COR-L47 (cell line): Measurements from ENCODE around the gene RABEP2.
"Not testable (repeated sequence)": the region's sequence is repeated elsewhere in the genome, so short reads cannot be mapped to it uniquely, and the experiment has no call there.

ENCODE experiments used
- DNase-seq: peaks from one replicate; lab custom pipeline; 2025; lab: John Stamatoyannopoulos, UW

The RABEP2 gene

DNA sequence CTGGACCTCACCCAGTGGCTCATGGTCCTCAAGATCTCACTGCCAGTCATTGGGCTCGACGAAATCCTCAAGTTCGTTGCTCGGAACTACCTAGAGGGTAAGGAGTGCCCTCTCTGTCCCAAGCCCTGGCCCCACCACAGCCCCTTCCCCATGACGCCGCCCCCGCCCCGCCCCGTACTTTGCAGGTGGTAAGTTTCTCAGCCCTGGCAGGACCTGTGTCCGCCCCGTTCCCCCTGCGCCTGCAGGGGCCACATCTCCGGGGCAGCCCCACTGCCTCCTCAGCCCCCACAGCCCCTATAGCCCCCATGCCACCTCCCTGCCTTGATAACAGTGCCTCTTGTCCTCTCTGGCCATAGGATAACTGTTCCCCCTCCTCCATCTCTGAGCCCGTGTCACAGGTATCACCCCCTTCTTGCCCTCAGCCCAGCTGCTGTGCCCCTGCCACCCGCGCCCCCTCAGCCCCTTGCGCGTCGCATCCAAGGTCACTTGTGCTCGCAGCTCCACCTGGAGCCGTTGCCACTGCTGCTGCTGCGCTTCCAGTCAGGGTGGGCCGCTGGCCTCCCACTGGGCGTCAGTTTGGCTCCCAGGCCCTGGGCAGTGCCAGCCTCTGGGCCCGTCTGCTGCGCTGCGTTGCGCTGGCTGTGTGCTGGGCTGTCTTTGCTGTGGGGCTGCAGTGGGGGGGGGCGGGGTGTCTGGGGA, 21.5 kb downstream of the RABEP2 start:
- DNase-seq, result no peak

DNA sequence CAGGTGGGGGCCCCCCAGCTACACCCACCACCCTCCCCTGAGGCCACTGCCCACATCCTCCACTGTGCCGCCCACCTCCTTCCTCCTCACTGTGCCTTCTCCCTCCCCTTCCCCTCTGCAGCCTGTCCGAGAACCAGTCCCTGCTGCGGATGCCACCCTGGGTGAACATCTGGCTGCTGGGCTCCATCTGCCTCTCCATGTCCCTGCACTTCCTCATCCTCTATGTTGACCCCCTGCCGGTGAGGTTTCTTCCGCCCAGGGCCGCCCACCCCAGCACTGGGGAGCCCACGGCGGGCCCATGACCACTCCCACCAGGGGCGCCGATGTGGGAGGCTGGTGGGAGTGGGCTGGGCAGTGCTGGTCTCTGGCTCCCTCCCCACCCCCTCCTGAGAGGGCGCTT, 22.1 kb downstream of the RABEP2 start:
- DNase-seq, result no peak

DNA sequence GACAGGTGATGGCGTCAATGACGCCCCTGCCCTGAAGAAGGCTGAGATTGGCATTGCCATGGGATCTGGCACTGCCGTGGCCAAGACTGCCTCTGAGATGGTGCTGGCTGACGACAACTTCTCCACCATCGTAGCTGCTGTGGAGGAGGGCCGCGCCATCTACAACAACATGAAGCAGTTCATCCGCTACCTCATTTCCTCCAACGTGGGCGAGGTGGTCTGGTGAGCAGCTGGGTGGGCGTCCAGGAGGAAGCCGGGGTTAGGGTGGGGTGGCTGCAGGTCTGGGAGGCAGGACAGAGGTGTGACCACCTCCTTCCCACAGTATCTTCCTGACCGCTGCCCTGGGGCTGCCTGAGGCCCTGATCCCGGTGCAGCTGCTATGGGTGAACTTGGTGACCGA, 23.2 kb downstream of the RABEP2 start:
- DNase-seq, result no peak

DNA sequence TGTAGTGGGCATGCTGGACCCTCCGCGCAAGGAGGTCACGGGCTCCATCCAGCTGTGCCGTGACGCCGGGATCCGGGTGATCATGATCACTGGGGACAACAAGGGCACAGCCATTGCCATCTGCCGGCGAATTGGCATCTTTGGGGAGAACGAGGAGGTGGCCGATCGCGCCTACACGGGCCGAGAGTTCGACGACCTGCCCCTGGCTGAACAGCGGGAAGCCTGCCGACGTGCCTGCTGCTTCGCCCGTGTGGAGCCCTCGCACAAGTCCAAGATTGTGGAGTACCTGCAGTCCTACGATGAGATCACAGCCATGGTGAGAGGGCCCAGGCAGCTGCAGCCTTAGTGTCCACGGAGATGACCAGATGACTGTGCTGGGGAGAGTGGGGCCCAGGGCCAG, 24.4 kb downstream of the RABEP2 start:
- DNase-seq, result no peak

DNA sequence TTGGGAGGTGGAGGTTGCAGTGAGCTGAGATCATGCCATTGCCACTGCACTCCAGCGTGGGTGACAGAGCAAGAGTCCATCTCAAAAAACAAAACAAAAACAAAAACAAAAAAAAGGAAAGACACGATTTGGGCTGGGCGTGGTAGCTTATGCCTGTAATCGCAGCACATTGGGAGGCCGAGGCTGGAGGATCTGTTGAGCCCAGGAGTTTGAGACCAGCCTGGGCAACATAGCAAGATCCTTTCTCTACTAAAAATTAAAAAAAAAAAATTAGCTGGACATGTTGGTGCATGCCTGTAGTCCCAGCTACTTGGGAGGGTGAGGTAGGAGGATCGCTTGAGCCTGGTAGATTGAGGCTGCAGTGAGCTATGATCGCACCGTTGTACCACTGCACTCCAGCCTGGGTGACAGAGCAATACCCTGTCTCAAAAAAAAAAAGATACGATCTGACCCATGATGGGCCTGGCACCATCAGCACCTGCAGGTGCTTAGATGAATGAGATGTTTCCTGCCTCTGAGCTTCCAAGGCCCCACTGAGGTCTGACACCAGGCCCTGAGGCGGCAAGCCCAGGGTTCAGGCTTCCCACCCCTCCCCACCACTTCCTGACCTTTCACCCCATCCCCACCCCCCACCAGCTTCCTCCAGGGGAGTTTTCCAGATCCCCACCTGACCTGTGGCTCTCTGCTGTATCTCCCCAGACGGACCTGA, 25.0 kb downstream of the RABEP2 start:
- DNase-seq, result no peak

DNA sequence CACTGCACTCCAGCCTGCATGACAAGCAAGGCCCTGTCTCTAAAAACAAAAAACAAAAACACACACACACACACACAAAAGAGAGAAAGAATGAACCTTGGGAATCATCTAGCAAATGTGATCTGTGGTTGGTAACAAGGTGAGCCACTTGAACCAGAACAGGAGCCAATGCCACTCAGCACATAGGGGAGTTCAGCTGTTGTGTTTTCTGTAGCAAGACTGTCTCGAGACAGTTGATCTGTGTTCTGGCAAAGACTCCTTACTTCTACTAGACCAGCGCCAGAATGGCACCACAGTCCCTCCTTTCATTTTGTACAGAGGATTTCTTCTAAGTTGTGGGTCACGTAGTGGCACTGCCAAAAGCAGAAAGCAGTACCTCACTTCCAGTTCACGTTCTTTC, 26.1 kb downstream of the RABEP2 start:
- no peak for DNase-seq

DNA sequence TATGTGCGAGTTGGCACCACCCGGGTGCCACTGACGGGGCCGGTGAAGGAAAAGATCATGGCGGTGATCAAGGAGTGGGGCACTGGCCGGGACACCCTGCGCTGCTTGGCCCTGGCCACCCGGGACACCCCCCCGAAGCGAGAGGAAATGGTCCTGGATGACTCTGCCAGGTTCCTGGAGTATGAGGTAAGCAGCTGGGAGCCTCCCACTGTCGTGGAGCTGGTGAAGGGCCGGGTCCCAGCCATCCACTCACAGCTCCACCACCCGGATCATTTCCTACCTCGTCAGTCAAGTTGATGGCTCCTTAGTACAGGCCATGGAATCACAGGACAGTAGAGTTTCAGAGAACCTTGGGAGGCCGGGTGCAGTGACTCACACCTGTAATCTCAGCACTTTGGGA, 26.8 kb downstream of the RABEP2 start:
- DNase-seq, result no peak

DNA sequence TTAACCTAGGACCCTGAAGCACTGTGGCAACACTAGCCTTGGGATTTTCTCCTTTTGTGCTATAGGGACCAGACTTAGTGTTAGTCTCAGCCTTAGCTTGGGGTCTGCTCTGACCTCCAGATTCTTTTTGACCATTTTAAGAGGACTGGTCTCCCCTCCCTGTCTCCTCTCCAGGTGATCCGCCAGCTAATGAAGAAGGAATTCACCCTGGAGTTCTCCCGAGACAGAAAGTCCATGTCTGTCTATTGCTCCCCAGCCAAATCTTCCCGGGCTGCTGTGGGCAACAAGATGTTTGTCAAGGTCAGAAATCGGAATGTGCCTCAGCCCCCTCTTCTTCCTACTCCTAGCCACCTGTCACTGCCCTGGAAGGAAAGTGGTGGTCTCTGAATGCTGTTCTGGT, 27.2 kb downstream of the RABEP2 start:
- DNase-seq, result no peak

DNA sequence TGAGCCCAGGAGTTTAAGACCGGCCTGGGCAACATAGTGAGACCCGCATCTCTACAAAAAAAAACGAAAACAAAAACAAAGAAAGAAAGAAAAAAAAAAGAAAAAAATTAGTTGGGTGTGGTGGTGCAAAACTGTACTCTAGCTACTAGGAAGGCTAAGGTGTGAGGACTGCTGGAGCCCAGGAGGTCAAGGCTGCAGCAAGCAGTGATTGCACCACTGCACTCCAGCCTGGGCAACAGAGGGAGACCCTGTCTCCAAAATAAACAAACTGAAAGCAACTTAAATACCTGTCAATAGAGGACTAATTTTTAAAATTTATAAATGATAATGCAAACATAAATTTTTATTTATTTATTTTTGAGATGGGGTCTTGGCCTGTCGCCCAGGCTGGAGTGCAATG, 29.4 kb downstream of the RABEP2 start:
- DNase-seq, result no peak

DNA sequence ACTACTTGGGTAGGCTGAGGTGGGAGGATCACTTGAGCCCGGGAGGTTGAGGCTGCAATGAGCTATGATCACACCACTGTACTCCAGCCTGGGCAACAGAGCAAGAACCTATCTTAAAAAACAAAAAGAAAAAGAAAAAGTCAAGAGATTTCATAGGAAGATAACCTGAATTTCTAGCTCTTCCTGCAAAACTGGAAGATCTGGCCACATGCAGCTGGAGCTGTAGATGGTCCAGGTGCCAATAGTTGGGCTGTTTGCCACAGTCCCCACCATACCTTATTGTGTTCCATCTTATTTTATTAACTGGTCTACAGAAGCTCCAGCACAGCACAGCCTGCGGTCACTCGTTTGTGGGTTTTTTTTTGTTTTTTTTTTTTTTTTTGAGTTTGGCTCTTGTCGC, 31.7 kb downstream of the RABEP2 start:
- DNase-seq, result no peak

DNA sequence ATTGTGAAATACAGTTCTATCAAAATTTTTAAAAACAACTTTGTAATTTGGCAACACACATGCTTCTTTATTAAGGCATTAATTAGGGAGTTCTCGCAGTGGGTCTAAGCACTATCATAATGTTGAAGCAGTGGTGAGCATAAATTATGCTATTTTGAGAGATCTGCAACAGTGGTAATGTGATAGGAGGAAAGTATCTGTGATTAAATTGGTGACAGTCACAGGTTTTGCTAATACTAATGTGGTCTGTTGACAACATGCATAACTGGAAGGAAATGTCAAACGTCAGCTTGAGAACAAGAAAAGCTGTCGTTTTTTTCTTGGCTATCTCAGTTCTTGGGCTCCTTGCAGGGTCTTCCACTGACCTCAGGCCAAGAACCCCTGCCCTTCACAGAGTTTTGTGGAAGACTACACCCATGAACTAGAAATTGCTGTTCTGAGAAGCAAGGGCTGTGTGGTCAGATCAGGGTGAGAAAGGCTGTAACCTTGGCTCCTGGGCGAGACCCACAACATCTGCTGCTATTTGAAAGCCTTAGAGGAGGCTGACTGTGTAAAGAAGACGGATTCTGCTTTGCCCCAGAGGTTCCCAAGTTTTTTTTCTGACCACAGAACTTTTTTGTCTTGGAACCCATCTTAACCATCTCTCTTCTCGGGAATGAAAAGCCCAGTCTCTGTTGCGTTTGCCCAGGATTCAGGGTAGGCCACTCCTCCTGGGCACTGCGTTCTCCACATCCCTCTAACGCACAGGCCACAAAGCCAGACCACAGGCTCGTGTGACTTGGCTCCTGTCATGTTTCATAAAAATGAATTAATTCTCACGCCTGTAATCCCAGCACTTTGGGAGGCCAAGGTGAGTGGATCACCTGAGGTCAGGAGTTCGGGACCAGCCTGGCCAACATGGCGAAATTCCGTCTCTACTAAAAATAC, 32.8 kb downstream of the RABEP2 start:
- DNase-seq, result no peak

DNA sequence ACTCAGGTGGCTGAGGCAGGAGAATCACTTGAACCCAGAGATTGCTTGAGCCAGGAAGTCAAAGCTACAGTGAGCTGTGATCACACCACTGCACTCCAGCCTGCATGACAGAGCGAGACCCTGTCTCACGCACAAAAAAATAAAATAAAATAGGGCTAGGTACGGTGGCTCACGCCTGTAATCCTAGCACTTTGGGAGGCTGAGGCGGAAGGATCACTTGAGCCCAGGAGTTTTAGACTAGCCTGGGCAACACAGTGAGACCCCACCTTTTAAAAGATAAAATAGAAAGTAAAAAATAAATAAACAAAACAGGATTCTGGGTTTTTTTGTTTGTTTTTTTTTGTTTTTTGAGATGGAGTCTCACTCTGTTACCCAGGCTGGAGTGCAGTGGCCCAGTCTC, 34.7 kb downstream of the RABEP2 start:
- not testable (repeated sequence) for DNase-seq

DNA sequence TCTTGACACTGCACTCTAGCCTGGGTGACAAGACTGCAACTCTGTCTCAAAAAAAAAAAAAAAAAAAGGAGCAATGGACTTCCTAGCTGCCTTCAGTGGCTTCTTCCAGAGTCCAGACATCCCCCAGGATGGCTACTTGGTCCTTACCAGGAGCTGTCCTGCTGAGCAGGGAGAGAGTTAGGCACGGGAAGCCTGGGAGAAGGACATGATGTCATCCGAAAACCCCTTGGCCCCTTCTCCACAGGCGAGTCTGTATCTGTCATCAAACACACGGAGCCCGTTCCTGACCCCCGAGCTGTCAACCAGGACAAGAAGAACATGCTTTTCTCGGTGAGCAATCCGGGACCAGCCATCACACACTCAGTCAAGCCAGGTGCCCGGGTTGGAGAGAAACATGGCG, 38.1 kb downstream of the RABEP2 start:
- DNase-seq, result no peak

DNA sequence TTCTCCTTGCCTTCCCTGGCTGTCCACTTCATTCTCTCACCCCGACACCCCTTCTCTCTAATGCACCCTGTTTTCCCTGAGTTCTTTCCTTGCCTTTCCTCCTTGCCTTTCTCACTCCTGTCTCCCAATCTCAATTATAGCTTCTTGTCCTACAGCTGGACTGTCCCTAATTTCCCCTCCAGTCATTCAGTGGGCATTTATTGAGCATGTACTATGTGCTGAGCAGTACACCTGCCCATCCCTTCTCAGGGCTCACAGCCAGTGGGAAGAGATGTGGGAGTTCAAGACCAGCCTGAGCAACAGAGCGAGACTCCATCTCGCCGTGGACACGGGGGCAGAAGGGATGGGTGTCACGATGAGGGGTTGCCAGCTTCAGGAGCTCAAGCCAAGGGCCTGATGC, 41.0 kb downstream of the RABEP2 start:
- no peak for DNase-seq

DNA sequence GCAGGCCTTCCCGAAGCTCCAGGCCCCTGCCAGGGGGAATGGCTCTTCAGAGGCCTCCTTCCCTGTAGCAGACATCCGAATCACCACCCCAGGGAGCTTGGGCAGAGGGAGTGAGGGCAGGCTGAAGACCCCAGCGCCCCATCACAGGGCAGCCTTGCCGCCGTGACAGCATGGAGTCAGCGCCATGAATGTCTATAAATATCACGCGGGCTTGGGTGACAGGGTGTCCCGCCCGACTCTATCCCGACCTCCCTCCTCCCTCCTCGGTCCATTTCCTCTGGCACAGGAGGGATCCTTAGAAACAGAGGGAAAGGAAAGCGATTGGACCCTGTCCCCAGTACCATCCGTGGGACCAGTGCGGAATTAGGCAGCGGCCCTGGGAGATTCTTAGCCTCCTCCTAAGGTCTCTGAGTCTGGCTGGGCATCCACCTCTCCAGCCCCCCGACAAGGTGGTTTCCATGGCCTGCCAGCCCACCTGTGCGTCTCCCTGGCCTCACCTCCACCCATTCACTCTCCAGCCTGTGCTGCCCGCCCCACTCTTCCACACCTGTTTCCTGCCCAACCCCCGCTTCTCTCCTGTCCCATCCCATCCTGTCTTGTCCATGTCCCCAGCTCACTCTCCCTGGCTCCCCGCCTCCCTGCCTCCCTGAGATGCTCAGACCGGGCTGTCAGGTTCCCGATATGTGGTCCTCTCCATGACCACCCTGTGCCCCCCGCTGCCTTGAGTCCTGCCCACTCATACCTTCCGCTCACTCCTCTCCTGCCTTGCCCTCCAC, 41.6 kb downstream of the RABEP2 start:
- no peak for DNase-seq

DNA sequence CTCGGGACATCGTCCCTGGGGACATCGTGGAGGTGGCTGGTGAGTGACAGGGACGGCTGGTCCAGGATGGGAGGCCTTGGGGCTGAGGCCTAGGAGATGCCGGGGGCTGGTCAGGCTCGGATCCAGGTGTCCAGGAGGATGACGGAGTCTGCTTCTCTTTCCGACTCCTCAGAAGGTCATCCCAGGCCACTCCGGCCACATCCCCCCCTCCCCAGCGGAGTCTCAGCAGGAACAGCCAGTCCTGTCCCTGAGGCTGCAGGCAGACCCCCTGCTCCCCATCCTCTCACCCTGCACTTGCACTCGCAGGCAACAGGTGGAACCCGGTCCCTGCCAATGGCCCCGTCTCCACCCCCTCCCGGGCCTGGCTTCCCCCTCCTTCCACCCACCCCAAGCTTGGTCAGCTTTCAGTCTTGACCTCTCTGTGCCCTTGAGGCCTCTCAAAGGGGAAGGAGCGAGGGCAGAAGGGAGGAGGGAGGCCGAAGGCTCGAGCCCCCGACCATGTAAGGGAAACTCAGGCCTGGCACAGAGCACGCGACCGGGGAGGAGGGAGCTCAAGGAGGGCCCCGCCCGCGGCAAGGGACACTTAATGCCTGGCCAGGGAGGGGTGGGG, 42.4 kb downstream of the RABEP2 start:
- no peak for DNase-seq

DNA sequence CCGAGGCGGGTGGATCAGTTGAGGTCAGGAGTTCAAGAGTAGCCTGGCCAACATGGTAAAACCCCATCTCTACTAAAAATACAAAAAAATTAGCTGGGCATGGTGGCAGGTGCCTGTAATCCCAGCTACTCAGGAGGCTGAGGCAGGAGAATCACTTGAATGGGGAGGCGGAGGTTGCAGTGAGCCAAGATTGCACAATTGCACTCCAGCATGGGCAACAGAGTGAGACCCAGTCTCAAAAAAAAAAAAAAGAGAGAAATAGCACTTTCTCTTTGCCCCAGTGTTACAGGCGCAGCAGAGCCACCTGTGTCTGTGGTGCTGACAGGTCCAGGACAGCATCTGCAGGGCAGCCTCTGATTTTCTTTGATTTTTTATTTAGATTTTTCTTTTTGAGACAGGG, 43.5 kb downstream of the RABEP2 start:
- not testable (repeated sequence) for DNase-seq

DNA sequence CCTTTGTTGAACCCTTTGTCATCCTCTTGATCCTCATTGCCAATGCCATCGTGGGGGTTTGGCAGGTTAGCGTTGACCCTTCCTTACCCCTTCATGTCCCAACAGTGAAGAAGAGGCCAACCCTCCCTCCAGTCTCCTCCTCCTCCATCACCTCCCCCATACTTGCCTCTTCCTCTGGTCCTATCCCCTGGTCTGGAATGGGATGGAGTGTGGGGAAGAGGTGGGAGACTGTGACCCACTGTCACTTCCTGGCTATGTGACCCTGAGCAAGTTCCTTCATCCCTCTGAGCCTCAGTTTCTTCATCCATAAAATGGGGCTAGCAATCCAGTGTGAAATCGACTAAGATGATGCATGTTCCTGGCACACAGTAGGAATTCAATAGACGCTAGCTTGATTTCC, 44.1 kb downstream of the RABEP2 start:
- DNase-seq, result no peak

DNA sequence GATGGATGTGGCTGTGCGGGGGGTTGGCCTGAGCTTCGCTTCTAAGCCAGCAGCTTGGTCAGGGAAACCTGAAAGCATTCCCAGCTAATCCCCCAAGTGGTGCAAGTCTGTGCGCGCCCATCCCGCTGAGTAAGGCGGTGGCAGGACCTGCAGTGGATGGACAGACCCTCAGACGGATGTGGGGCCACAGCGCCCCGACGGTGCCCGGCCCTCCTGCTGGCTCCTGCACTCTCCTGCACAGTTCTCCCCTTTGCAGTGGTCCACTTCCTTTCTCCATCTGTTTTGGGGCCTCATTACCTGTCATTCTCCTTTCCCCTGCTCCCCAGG, 44.5 kb downstream of the RABEP2 start:
- DNase-seq, result no peak

DNA sequence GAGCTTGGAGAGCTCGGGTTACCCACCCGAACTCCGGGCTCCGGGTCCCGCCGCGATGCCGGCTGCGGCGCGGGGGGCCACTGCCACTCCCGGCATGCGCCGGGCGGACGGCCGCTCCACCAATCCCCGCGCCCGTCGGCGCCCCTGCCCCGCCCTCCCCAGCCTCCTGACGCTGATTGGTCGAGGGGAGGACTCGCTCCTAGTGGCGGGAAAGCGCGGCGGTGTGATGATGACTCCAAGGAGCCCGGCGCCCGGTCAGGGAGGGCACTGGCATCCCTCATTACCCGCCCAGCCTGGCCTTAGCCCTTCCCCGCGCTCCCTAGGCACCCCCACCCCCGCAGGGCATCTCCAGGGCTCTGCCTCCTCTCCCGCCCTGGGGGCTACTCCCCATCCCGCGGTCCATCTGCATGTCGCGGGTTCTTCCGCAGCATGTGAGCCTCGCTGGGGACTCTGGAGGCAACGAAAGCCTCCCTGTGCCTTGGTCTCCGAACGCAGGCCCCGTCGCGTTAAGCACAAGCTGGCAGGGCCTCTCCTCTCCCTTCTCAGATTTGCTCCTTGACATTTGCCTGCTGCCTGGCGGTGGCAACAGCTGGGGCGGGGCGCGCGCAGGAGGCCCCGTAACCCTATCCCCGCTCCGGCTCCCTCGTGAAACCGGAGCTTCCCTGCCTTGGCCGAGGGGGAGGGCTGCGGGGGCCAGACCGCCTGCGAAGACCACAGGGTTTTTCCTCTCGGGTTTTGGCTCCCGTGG, 45.0 kb downstream of the RABEP2 start:
- peak; percentile 77 for DNase-seq

DNA sequence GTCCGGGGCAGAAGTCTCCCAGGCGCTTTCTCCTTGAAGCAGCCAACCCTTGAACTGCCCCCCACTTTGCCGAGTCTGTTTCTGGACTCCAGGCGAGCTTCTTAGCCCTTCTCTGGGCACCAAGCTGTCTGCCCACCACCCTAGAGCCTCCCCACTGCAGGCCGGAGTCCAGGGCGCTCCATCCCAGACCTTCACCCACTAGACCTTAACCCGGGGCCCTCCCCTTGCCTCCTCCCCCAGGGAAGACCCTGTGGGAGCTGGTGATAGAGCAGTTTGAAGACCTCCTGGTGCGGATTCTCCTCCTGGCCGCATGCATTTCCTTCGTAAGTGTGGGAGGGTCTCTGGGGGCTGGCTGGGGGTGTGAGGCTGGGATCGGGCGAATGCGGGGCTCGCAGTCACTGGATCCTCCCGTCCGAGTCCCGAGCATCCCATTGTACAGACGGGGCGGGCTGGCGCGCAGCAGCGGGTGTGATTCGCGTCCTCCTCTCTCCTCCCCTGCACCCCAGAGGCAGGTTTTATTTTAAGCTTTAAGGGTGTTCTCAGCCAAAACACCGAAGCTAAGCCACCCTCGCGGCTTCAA, 45.7 kb downstream of the RABEP2 start:
- DNase-seq, result no peak
